Putamen (tissue), 1 donor: ENCODE measurements around the gene ALDH1L1.

Experiments used
- DNase-seq: peaks from one replicate; pipeline ENCODE4 v3.0.0-alpha.2; 2016; ENCODE audit warnings: low spot score

The ALDH1L1 gene

GRCh38 chr3:126133606-126134005 lies 46.8 kb downstream of the ALDH1L1 start:
- DNase-seq, result no peak

DNA sequence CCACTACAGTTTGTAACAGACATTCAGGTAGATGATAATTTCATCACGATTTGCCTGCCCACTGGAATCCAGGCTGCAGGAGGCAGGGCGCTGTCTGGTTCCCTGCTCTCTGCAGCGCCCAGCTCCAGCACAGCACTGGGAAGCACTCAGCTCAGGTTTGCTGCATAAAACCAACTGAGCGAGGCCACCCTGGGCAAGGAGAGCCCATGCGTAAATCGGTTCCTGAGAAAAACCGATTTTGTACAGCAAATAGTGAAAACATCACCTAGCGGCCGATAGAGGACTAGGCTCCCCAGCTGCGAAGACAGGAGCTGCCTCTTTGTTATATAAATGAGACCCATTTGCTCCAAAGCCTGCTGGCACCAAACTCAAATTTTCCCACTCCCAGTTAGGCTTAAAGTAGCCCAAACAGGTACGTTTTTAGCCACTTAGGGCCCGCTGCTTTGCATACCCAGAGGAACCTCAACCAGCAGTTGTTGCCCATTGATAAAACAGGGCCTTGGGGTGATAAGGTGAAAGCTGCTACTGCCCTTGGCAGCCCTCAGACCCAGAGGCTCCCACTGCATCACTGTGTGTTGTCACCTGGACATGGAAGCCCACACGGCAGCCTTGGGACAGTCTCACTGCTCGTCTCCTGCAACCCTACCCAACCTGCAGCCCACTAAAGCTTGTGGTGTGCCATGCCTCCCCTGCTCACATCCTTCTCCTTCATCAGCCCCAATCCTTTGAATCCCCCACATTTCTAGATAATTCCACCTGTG lies 47.5 kb downstream of the ALDH1L1 start:
- peak; percentile 52 for DNase-seq

DNA sequence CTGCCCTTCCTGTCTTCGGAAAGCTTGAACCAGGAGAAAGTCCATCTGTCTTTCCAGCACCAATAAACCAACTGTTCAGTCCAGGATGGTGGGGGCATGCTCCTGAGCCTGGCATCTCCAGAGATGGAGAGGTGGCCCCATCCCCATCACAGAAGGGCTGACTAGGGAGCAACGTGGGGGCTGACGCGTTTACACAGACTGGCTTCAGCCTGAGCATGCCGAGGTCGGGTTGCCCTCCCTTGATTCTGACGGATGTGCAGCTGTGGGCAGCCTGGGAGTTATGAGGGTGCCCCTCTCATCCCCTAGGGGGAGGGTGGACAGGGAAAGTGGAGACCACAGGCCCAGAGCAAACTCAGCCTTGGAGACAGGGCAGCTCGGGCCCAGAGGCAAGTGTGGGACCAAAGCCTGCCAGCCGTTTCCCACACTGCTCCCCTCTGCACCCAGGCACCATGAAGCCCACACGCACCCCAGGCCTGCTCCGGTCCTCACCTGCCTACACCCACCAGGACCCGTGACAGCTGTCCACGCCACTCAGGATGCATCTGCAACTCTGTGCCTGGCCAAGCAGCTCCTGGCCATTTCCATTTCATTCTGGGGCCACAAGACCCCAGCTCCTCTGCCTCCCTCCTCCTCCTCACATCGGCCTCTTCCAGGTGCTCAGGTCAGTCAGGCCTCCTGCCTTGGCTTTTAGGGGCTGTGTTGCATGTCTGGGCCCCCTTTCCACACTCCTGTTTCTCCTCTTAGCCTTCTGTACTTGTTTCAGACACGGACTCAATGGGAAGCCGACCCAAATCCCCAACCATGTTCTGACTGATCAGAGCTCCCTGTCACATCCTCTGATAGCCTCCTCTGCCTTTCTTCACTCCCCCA lies 48.3 kb downstream of the ALDH1L1 start:
- no peak for DNase-seq

DNA sequence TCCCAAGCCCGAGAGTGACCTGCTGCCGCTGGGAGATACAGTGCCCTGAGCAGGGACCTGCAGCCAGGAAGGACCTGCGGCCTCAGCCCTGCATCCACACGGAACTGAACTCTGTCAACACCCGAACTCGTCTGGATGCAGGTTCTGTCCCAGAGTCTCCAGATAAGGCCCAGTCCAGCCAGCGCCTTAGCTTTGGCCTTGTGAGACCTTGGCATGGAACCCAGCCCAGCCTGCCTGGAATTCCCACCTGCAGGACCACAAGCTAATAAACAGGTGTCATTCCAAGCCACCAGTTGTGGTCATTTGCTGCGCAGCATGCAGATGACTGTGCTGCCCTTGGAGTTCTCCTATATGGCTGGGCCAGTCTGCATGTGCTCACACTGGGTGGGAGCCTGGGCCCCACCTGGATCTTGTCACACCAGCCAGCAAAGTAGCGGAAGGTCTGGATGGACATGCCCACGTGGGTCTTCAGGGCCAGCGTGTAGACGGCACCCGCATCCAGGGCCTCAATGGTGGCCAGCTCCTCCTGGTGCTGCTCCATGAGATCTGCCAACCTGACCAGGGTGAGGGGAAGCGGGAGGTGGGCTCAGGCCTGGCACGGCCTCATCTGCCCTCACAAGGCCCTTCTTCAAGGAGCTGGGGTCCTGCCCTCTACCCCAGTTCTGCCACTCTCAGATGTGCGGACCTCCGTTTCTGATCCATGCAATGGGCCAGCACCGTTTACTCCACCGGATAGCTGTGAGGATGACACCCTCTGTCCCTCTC lies 49.2 kb downstream of the ALDH1L1 start:
- DNase-seq, result no peak

DNA sequence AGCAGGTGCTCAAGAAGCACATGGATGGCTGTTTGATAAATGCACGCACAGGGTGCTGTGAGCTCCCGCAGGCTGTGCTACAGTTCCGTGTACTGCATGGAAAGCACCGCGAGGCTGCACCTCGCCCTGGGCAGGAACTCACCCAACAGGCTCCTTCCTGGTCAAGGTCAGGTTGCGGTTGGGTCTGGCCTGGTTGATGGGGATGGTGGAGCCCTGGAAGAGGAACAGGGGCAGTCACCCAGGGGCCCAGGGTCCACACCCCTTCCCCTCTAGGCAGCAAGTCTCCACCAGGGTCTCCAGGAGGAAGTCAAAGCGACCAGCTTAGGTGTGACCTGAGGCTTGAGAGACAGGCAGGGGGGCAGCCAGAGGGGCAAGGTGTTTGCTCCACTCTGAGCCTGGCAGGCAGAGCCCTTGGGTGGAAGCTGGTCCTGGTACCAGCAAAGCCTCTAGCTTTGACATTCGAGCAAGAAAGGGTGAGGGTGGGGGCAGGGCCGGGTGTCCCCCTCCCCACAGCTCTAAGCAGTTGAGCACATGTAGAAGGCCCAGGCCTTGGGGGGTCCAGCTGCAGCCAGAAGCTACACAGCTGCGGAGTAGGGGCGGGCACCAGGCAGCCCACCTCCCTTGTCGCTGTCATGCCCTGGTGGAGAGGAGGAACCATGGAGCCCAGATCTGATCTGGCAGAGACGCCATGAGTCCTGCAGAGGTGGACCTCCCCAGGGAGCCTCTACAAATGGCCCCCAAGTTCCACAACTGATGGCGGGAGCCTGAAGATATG lies 50.1 kb downstream of the ALDH1L1 start:
- no peak for DNase-seq

GRCh38 chr3:126129398-126129891 lies 50.9 kb downstream of the ALDH1L1 start:
- no peak for DNase-seq

GRCh38 chr3:126128504-126129397 lies 51.6 kb downstream of the ALDH1L1 start:
- no peak for DNase-seq

GRCh38 chr3:126127904-126128303 lies 52.5 kb downstream of the ALDH1L1 start:
- DNase-seq, result no peak

- no peak for DNase-seq
Observed at GRCh38 chr3:126127452-126127851, 52.9 kb downstream of the ALDH1L1 start.

GRCh38 chr3:126126811-126127431 lies 53.5 kb downstream of the ALDH1L1 start:
- DNase-seq, result no peak

DNA sequence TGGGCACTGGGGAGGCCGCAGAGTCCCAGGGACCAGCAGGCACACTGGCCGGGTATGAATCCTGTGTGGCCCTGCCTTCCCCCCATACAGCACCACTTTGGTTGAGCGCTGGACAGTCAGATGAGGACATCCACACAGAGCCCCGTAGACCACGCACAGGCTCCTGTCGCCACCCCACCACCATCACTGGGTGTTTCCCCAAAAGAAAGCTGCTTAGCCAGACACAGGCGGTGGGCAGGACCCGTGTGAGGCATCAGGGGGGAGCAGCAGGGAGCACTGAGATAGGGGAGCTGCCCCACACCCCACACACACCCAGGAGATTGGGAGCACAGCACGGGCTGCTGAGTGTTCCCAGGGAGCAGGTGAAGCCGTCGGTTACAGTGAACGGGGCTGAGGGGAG lies 54.1 kb downstream of the ALDH1L1 start:
- no peak for DNase-seq

DNA sequence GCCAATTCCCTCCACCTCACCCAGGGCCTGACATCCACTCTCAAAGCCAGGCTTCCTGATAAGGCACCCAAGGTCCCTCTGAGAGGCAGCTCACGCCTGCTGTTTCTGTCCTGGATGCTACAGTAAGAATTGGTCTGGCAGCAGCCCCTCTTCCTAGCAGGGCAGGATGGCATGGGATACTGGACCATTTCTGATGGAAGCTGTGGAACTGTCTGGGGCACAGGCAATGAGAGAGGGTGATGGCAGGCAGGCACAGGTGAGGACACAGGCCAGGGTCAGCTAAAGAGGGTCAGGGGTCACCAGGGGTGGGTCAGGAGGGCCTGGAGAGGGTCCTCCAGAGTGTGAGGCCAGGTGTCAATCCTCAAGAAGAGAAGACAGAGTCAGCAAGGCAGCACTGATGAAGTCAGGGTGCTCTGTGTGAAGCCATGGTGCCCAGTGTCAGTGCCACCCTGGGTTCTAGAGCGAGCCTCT lies 54.6 kb downstream of the ALDH1L1 start:
- no peak for DNase-seq

DNA sequence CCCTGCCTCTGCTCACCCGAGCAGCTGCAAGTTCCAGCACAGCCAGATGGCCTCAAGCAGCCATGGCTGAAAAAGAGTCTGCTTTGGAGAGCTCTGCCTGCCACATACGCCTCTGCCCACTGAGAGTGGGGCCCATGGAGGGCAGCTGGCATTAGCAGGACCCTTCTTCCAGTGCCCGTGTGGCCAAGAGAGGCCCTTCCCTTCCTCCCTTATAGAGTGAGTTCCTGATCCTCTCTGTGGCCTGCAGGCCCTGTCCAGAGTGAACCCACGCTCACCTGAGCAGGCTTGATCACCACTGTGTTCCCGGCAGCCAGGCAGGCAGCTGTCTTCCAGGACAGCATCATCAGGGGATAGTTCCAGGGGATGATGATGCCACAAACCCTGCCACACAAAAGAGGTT lies 55.0 kb downstream of the ALDH1L1 start:
- no peak for DNase-seq

DNA sequence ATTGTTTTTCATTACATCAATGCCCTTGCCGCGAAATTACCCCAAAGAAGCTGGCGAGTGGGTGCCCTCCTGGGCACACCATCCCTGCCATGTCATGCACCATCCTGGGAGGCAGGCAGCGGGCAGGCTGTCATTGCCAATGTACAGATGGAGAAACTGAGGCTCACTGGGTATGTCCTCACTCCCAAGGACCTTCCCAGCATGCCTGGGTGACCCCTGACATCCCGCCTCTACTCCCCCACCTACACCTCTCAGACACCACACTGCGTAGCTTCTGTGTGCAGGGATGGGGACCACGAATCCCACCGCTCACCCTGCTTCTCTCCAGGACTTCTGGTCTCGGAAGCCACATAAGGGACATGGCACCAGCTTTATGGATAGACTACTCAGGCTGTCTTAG lies 55.5 kb downstream of the ALDH1L1 start:
- no peak for DNase-seq

DNA sequence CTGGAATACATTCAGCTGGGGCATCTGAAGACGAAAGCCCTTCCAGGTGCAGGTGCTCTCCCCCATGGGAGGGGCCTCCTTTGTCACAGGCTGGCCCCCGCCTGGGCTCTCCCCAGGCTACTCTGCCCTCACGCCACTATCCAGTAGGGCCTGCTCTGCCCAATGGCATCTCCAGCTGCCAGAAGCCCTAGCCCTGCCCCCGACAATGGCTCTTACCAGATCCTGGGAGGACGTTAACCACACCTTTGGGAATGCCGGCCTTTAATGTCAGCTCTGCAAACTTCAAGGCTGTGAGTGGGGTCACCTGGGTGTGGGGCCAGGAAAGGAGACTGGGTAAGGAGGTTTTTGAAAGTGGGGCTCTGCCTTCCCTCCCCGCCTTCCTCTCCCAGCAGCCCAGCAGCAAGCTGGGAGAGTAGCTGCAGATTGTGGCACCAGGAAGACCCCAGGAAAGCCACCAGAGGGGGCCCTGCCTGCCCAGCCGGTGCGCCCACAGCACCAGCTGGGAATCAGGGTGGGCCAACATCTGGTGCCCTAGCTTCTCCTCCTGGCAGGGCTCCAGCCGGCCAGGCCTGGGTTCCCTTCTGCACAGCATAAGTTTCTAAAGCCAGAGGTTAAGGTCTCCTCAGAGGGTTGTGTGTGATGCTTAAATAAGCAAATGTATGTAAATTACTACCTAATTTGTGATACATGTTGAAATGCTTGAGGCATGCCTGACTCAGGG lies 56.1 kb downstream of the ALDH1L1 start:
- DNase-seq, result no peak

GRCh38 chr3:126121632-126122031 lies 58.8 kb downstream of the ALDH1L1 start:
- DNase-seq, result no peak

GRCh38 chr3:126121074-126121473 lies 59.3 kb downstream of the ALDH1L1 start:
- DNase-seq, result no peak

DNA sequence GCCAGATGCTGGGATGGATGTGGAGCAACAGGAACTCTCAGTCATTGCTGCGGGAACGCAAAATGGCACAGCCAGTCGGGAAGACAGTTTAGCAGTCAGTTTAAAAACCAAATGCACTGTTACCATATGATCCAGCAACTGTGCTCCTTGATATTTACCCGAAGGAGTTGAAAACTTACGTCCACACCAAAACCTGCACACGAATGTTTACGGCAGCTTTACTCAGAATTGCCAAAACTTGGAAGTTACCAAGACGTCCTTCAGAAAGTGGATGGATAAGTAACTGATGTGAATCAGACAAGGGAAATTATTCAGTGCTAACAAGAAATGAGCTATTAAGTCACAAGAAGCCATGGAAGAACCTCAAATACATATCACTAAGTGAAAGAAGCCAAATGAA lies 60.4 kb downstream of the ALDH1L1 start:
- no peak for DNase-seq

- DNase-seq, result no peak
Observed at GRCh38 chr3:126119008-126119675, 61.2 kb downstream of the ALDH1L1 start.
